B cell (primary cell): ENCODE measurements around the gene ZNF358. TPM values are rescaled to one million over a fixed set of nuclear protein-coding genes. Genes with fewer than 3 reads are reported as not detected.

Experiments
- ATAC-seq: fragments of 200-7000 bp; cut with Tn5 transposase; one replicate; pipeline ENCODE4 v1.10.0; 2021; ENCODE audit warnings: low read depth, mild to moderate bottlenecking, moderate number of reproducible peaks, moderate library complexity
- CTCF ChIA-PET: fragments of 350-600 bp; sonication (Branson Sonifier 250); formaldehyde crosslinking; loops from one replicate; lab custom pipeline; 2021; ENCODE audit warnings: antibody characterized with exemption, inconsistent platforms; lab: Charles Lee
- POLR2A ChIA-PET: fragments of 350-600 bp; sonication (Branson Sonifier 250); formaldehyde crosslinking; loops from one replicate; lab custom pipeline; 2021; ENCODE audit warnings: antibody characterized with exemption; lab: Charles Lee
- DNase-seq: peaks from one replicate; pipeline ENCODE4 v3.0.0; 2013
- H2AFZ ChIP-seq: 2 replicates; pipeline ENCODE4 v1.6.1; 2012; ENCODE audit warnings: mild to moderate bottlenecking, low read depth, low read length; ENCODE audit not compliant: insufficient read depth, poor library complexity, severe bottlenecking
- H3K27ac ChIP-seq, 2 donors: 1 replicate in 1 of 2; 2 replicates in 1 of 2; pipeline ENCODE4 v1.5.1; 2012 to 2013; ENCODE audit warnings: low read length in 2 of 2, mild to moderate bottlenecking in 2 of 2, moderate library complexity in 1 of 2
- H3K27me3 ChIP-seq, 4 experiments: fragments of 200-600 bp in 1 of 4; sonication (generic) in 1 of 4; replicated peaks in 1 of 4; 1 replicate in 2 of 4; 2 replicates in 2 of 4; pipeline versions ENCODE4 v1.6.1 to v1.7.0; 2013 to 2016; ENCODE audit warnings: low read length in 3 of 4, mild to moderate bottlenecking in 2 of 4, mixed read lengths in 1 of 4, moderate library complexity in 1 of 4; ENCODE audit not compliant: insufficient read depth in 4 of 4, control insufficient read depth in 3 of 4; ENCODE audit errors: control extremely low read depth in 1 of 4
- H3K36me3 ChIP-seq, 2 experiments: replicated peaks in 1 of 2; 1 replicate in 1 of 2; 2 replicates in 1 of 2; pipeline versions ENCODE4 v1.6.1 to v1.7.1; 2013; ENCODE audit warnings: low read length in 1 of 2; ENCODE audit not compliant: insufficient read depth in 2 of 2, control insufficient read depth in 1 of 2; ENCODE audit errors: control extremely low read depth in 1 of 2, extremely low read depth in 1 of 2
- H3K4me1 ChIP-seq, 2 donors: fragments of 200-600 bp in 1 of 2; sonication (generic) in 1 of 2; 1 replicate in 1 of 2; 2 replicates in 1 of 2; pipeline versions ENCODE4 v1.5.1 to v1.6.1; 2013 to 2017; ENCODE audit warnings: low read length in 2 of 2; ENCODE audit not compliant: control insufficient read depth in 2 of 2, insufficient read depth in 2 of 2
- H3K4me2 ChIP-seq: replicated peaks from 2 replicates; pipeline ENCODE3; 2012; ENCODE audit warnings: mild to moderate bottlenecking, low read depth, low read length; ENCODE audit not compliant: poor library complexity, severe bottlenecking
- H3K4me3 ChIP-seq, 5 experiments: fragments of 200-600 bp in 1 of 5; sonication (generic) in 1 of 5; 1 replicate in 3 of 5; 2 replicates in 2 of 5; pipeline versions ENCODE4 v1.5.1 to v1.7.0; 2011 to 2016; ENCODE audit warnings: low read length in 4 of 5, mild to moderate bottlenecking in 4 of 5, low read depth in 2 of 5, control low read depth in 1 of 5, moderate library complexity in 1 of 5; ENCODE audit not compliant: insufficient read depth in 1 of 5; ENCODE audit errors: control extremely low read depth in 1 of 5, extremely low read depth in 1 of 5
- H3K79me2 ChIP-seq: fragments of 200-600 bp; sonication (generic); one replicate; pipeline ENCODE4 v1.6.0; 2016; ENCODE audit warnings: low read length; ENCODE audit not compliant: control insufficient read depth, insufficient read depth
- H3K9ac ChIP-seq: fragments of 200-600 bp; sonication (generic); 2 replicates; pipeline ENCODE4 v1.6.1; 2017; ENCODE audit warnings: mild to moderate bottlenecking, low read length, moderate library complexity
- H3K9me3 ChIP-seq, 3 donors: one replicate each; pipeline versions ENCODE4 v1.6.1 to v1.7.1; 2013; ENCODE audit warnings: low read length in 2 of 3; ENCODE audit not compliant: control insufficient read depth in 2 of 3, insufficient read depth in 1 of 3; ENCODE audit errors: control extremely low read depth in 1 of 3
- H4K20me1 ChIP-seq: 2 replicates; pipeline ENCODE4 v1.6.0; 2012; ENCODE audit warnings: mild to moderate bottlenecking, low read length; ENCODE audit not compliant: insufficient read depth, control insufficient read depth, poor library complexity, severe bottlenecking
- H3K27ac Mint-ChIP-seq: one replicate; pipeline ENCODE4 v1.8.0; 2021; ENCODE audit warnings: mixed read lengths
- H3K27me3 Mint-ChIP-seq: one replicate; pipeline ENCODE4 v1.8.0; 2021; ENCODE audit warnings: mixed read lengths
- H3K4me1 Mint-ChIP-seq: one replicate; pipeline ENCODE4 v1.8.0; 2021; ENCODE audit warnings: mixed read lengths
- H3K4me3 Mint-ChIP-seq: one replicate; pipeline ENCODE4 v1.8.0; 2021; ENCODE audit warnings: mixed read lengths
- H3K9me3 Mint-ChIP-seq: one replicate; pipeline ENCODE4 v1.8.0; 2022; ENCODE audit warnings: mixed read lengths; ENCODE audit not compliant: insufficient read depth
- EZH2 ChIP-seq: IDR thresholded peaks from 2 replicates; pipeline ENCODE4 v1.6.1; 2012; ENCODE audit warnings: borderline replicate concordance, low read depth, mild to moderate bottlenecking, moderate library complexity, low read length; ENCODE audit not compliant: insufficient read depth, poor library complexity, severe bottlenecking
- WGBS: methylation state at CpG from one replicate; pipeline ENCODE4 v1.1.5; 2013; ENCODE audit warnings: missing lambda C conversion rate; ENCODE audit not compliant: insufficient coverage; 5-methylcytosine and 5-hydroxymethylcytosine counted together
- intact Hi-C: fragments of 100-400 bp; cut with micrococcal nuclease; formaldehyde crosslinking; loops from one replicate; pipeline ENCODE4 v1.10.0; 2022
- polyA plus RNA-seq: library from polyadenylated mRNA; depleted of rRNA; stranded (reverse); fragments of >200 nt; gene quantifications from 2 replicates; pipeline ENCODE4 v1.2.3, GENCODE V29; 2012
- total RNA-seq, 2 donors: library from RNA; stranded (reverse); fragments of 120-200 nt in 1 of 2; gene quantifications; 1 replicate in 1 of 2; 2 replicates in 1 of 2; pipeline versions ENCODE4 v1.2.3 to v1.2.4, GENCODE V29; 2013 to 2022
- TF ChIP-seq, protein P1 (sequence below): fragments of 200-600 bp; IDR thresholded peaks from one replicate; pipeline ENCODE4 v1.8.0; 2022; ENCODE audit warnings: antibody characterized with exemption, mild to moderate bottlenecking

Gene ZNF358
- total and polyA plus RNA-seq, 2 donors (not counting 1 experiment from before 2014, with no cell fraction given), result 8.5 to 17.5 TPM

- Mint-ChIP-seq H3K9me3 (no peaks in the 10 kb centered on the region), H3K27ac (no peak overlapping the region), H3K27me3 (no peaks in the 10 kb centered on the region), H3K4me1 (peaks cover 3% of the 10 kb centered on the region), H3K4me3 (no peak overlapping the region)
- Histone ChIP-seq H3K9ac (no peak overlapping the region), H2AFZ (no peak overlapping the region), H3K36me3 (peaks cover 0 to 7% of the 10 kb centered on the region in 2 experiments), H3K27me3 (no peaks in the 10 kb centered on the region), H3K4me3 (no peak overlapping the region), H3K27ac (no peak overlapping the region), H3K9me3 (no peaks in the 10 kb centered on the region), H3K79me2 (no peaks in the 10 kb centered on the region), H3K4me1 (peaks cover under 1 to 12% of the 10 kb centered on the region in 2 donors), H4K20me1 (no peaks in the 10 kb centered on the region), H3K4me2 (no peak overlapping the region)
- intact Hi-C loops, result no loop called here
- ATAC-seq (no peak), DNase-seq (no peak)
- CTCF ChIA-PET, result no interaction called here
- TF ChIP-seq, protein P1, sequence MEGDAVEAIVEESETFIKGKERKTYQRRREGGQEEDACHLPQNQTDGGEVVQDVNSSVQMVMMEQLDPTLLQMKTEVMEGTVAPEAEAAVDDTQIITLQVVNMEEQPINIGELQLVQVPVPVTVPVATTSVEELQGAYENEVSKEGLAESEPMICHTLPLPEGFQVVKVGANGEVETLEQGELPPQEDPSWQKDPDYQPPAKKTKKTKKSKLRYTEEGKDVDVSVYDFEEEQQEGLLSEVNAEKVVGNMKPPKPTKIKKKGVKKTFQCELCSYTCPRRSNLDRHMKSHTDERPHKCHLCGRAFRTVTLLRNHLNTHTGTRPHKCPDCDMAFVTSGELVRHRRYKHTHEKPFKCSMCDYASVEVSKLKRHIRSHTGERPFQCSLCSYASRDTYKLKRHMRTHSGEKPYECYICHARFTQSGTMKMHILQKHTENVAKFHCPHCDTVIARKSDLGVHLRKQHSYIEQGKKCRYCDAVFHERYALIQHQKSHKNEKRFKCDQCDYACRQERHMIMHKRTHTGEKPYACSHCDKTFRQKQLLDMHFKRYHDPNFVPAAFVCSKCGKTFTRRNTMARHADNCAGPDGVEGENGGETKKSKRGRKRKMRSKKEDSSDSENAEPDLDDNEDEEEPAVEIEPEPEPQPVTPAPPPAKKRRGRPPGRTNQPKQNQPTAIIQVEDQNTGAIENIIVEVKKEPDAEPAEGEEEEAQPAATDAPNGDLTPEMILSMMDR, result no peak
- no peak for TF ChIP-seq EZH2
- WGBS, result 99% methylated on average over 32 of the region's 32 CpGs
- POLR2A ChIA-PET, result no interaction called here
These were observed 12.8 kb downstream of the ZNF358 start for GRCh38 chr19:7528522-7529245.

GRCh38 chr19:7529246-7529600 is 13.3 kb downstream of the ZNF358 start:
- Histone ChIP-seq H3K27ac (no peak overlapping the region), H2AFZ (no peak overlapping the region), H3K4me3 (no peak overlapping the region), H3K79me2 (no peaks in the 10 kb centered on the region), H3K9ac (no peak overlapping the region), H3K9me3 (no peaks in the 10 kb centered on the region), H3K36me3 (peaks cover 0 to 7% of the 10 kb centered on the region in 2 experiments), H4K20me1 (no peaks in the 10 kb centered on the region), H3K27me3 (no peaks in the 10 kb centered on the region), H3K4me2 (no peak overlapping the region), H3K4me1 (peaks cover 0 to 14% of the 10 kb centered on the region in 2 donors)
- ChIA-PET CTCF (no interaction called here), POLR2A (no interaction called here)
- Mint-ChIP-seq H3K4me3 (no peak overlapping the region), H3K27me3 (no peaks in the 10 kb centered on the region), H3K4me1 (peaks cover 5% of the 10 kb centered on the region), H3K27ac (no peak overlapping the region), H3K9me3 (no peaks in the 10 kb centered on the region)
- ATAC-seq, result no peak
- TF ChIP-seq EZH2, result no peak
- TF ChIP-seq, protein P1, result no peak
- intact Hi-C loops, result no loop called here
- no peak for DNase-seq
- WGBS, result 90% methylated on average over 14 of the region's 15 CpGs
